K562 (cell line): Measurements from ENCODE around the gene ERF. TPM values are rescaled to one million over a fixed set of nuclear protein-coding genes. Genes with fewer than 3 reads are reported as not detected.

ENCODE experiments used
- ATAC-seq: fragments of 200-7000 bp; cut with Tn5 transposase; 3 replicates; pipeline ENCODE4 v1.9.1; 2020; ENCODE audit warnings: moderate library complexity
- BruUV-seq: library from RNA; stranded (reverse); fragments of 400-500 nt; replicated peaks from 2 replicates; lab custom pipeline; 2021; lab: Mats Ljungman, UMichigan
- CTCF ChIA-PET: fragments of 300-600 bp; formaldehyde crosslinking; extraction: SDS; loops from one replicate; lab custom pipeline; 2021; ENCODE audit warnings: low intra/inter-chr PET ratio; lab: Yijun Ruan, JAX
- POLR2A ChIA-PET: fragments of 300-600, 350-650 bp; sonication (Branson Sonifier 250); formaldehyde crosslinking; extraction: SDS; loops from one replicate; lab custom pipeline; 2021; ENCODE audit warnings: antibody characterized with exemption, inconsistent platforms; lab: Yijun Ruan, JAX
- DNase-seq, 4 experiments: peaks; one replicate each; pipeline versions ENCODE4 v3.0.0 to v3.0.0-alpha.2; 2011 to 2018; ENCODE audit warnings: low spot score in 3 of 4, mixed read lengths in 3 of 4; ENCODE audit errors: extremely low read depth in 1 of 4
- FAIRE-seq: peaks from 2 replicates; lab custom pipeline; 2011; peaks lifted over from hg19 to GRCh38; lab: Jason Lieb, UNC
- H2AFZ ChIP-seq: 2 replicates; pipeline ENCODE4 v1.6.0; 2011; ENCODE audit warnings: low read depth, low read length, control low read depth, inconsistent platforms
- H3K27ac ChIP-seq: fragments of 200-600 bp; 3 replicates; pipeline ENCODE4 v1.8.0; 2011; ENCODE audit warnings: low read depth, mild to moderate bottlenecking, control low read depth, inconsistent platforms, low read length, moderate library complexity, mixed read lengths; ENCODE audit errors: extremely low read depth
- H3K27me3 ChIP-seq, 2 experiments: fragments of 300-600 bp in 1 of 2; 2 replicates in 1 of 2; 3 replicates in 1 of 2; pipeline versions ENCODE4 v1.6.0 to v1.8.0; 2011; ENCODE audit warnings: inconsistent platforms in 2 of 2, low read length in 2 of 2, mild to moderate bottlenecking in 1 of 2, mixed read lengths in 1 of 2, moderate library complexity in 1 of 2; ENCODE audit not compliant: control insufficient read depth in 2 of 2, insufficient read depth in 2 of 2
- H3K36me3 ChIP-seq: fragments of 300-600 bp; 3 replicates; pipeline ENCODE4 v1.8.0; 2011; ENCODE audit warnings: mild to moderate bottlenecking, low read length, inconsistent platforms; ENCODE audit not compliant: control insufficient read depth, insufficient read depth
- H3K4me1 ChIP-seq, 2 experiments: fragments of 200-600 bp in 1 of 2; replicated peaks in 1 of 2; 2 replicates in 1 of 2; 3 replicates in 1 of 2; pipeline versions ENCODE4 v1.5.1 to v1.8.0; 2011; ENCODE audit warnings: inconsistent platforms in 2 of 2, low read length in 2 of 2, mild to moderate bottlenecking in 1 of 2, mixed read lengths in 1 of 2, moderate library complexity in 1 of 2; ENCODE audit not compliant: control insufficient read depth in 2 of 2, insufficient read depth in 2 of 2
- H3K4me2 ChIP-seq: 2 replicates; pipeline ENCODE4 v1.6.1; 2011; ENCODE audit warnings: low read length, control low read depth, inconsistent platforms, mixed read lengths; ENCODE audit not compliant: insufficient read depth
- H3K4me3 ChIP-seq: fragments of 200-600 bp; sonication (generic), shearing (Covaris generic); 2 replicates; pipeline ENCODE4 v1.5.1; 2016; ENCODE audit warnings: control low read depth, inconsistent platforms
- H3K79me2 ChIP-seq: fragments of 200-600 bp; 3 replicates; pipeline ENCODE4 v1.8.0; 2011; ENCODE audit warnings: low read length, inconsistent platforms; ENCODE audit not compliant: control insufficient read depth, insufficient read depth
- H3K9ac ChIP-seq, 2 experiments: 2 replicates each; pipeline versions ENCODE4 v1.6.0 to v1.6.1; 2011; ENCODE audit warnings: low read depth in 2 of 2, low read length in 2 of 2, control low read depth in 1 of 2, inconsistent platforms in 1 of 2, mild to moderate bottlenecking in 1 of 2, mixed read lengths in 1 of 2; ENCODE audit not compliant: insufficient read depth in 1 of 2
- H3K9me1 ChIP-seq: one replicate; pipeline ENCODE4 v1.6.0; 2011; ENCODE audit warnings: inconsistent platforms, mild to moderate bottlenecking, low read length, moderate library complexity; ENCODE audit not compliant: control insufficient read depth, insufficient read depth
- H3K9me3 ChIP-seq: replicated peaks from 2 replicates; pipeline ENCODE4 v1.5.1; 2011; ENCODE audit warnings: low read depth, low read length, inconsistent platforms; ENCODE audit not compliant: control insufficient read depth, insufficient read depth
- H4K20me1 ChIP-seq: replicated peaks from 2 replicates; pipeline ENCODE4 v1.6.1; 2011; ENCODE audit warnings: low read length, inconsistent platforms, mixed read lengths; ENCODE audit not compliant: control insufficient read depth, insufficient read depth
- CEBPG ChIP-seq, 3 experiments: fragments of 200-800 bp in 1 of 3; sonication (Bioruptor generic) in 1 of 3; sonication (generic) in 1 of 3; formaldehyde crosslinking in 1 of 3; IDR thresholded peaks in 2 of 3; conservative IDR thresholded peaks in 1 of 3; 2 replicates each; pipeline versions ENCODE4 v1.6.1 to v1.8.0; 2016 to 2022; ENCODE audit warnings: missing compliant biosample characterization in 2 of 3, missing genetic modification characterization in 2 of 3, mild to moderate bottlenecking in 1 of 3, missing genetic modification reagents in 1 of 3
- CREM ChIP-seq: IDR thresholded peaks from 2 replicates; pipeline ENCODE4 v1.6.1; 2014; ENCODE audit warnings: antibody characterized with exemption, low read depth
- HNRNPL ChIP-seq: fragments of 200-400 bp; formaldehyde crosslinking; IDR thresholded peaks from 2 replicates; pipeline ENCODE4 v1.6.1; 2017; ENCODE audit warnings: low read depth, mild to moderate bottlenecking, low read length
- TOE1 ChIP-seq, 2 experiments: fragments of 450-650 bp in 1 of 2; sonication (generic) in 1 of 2; formaldehyde crosslinking in 1 of 2; IDR thresholded peaks; 2 replicates each; pipeline versions ENCODE4 v1.7.1 to v1.8.0; 2016 to 2022; ENCODE audit warnings: borderline replicate concordance in 2 of 2, mild to moderate bottlenecking in 2 of 2, antibody characterized with exemption in 1 of 2, inconsistent platforms in 1 of 2, low read depth in 1 of 2, missing genetic modification reagents in 1 of 2, moderate library complexity in 1 of 2
- ZNF444 ChIP-seq: fragments of 250-450 bp; sonication (Bioruptor Pico); IDR thresholded peaks from 2 replicates; pipeline ENCODE4 v1.4.0; 2020; ENCODE audit warnings: mild to moderate bottlenecking, moderate library complexity
- WGBS: fragments of 100-300 bp; shearing (Covaris generic); methylation state at CpG from one replicate; pipeline ENCODE4 v1.1.6; 2016; ENCODE audit warnings: low coverage, mixed read lengths; ENCODE audit not compliant: insufficient coverage; ENCODE audit errors: missing lambda C conversion rate; 5-methylcytosine and 5-hydroxymethylcytosine counted together
- in situ Hi-C: fragments of 300-500 bp; cut with MboI; formaldehyde crosslinking; loops from 4 replicates; pipeline ENCODE4 v1.15.0; 2018; ENCODE audit warnings: inconsistent platforms, mixed read lengths
- intact Hi-C: fragments of 100-400 bp; cut with micrococcal nuclease; formaldehyde crosslinking; loops from 2 replicates; pipeline ENCODE4 v1.14.2; 2022
- polyA plus RNA-seq, 8 experiments: library from polyadenylated mRNA; depleted of rRNA in 4 of 8; stranded (reverse) in 5 of 8; unstranded in 3 of 8; fragments of >200 nt; fragmentation: Nextera tagmentation in 2 of 8; fragmentation: Illumina TruSeq in 1 of 8; extraction: Ambion mirVana in 2 of 8; extraction: Trizol in 1 of 8; gene quantifications; 2 replicates each; pipeline versions ENCODE4 v1.2.1 to v1.2.3, GENCODE V29; 2011 to 2014; ENCODE audit warnings: inconsistent platforms in 1 of 8, missing spikeins in 1 of 8
- total RNA-seq, 7 experiments: library from RNA; depleted of rRNA in 6 of 7; stranded (reverse); fragments of >200 nt in 6 of 7; fragmentation: Illumina TruSeq in 2 of 7; extraction: Trizol in 2 of 7; gene quantifications; 2 replicates each; pipeline versions ENCODE4 v1.2.1 to v1.2.3, GENCODE V29; 2011 to 2021; ENCODE audit warnings: low replicate concordance in 1 of 7
- TF ChIP-seq, protein P1 (sequence below): fragments of 250-450 bp; sonication (Bioruptor Pico); IDR thresholded peaks from 2 replicates; pipeline ENCODE4 v1.4.0; 2020
- TF ChIP-seq, protein P2 (sequence below): fragments of 250-450 bp; sonication (Bioruptor Pico); IDR thresholded peaks from 2 replicates; pipeline ENCODE4 v1.4.0; 2020; ENCODE audit warnings: mild to moderate bottlenecking
- TF ChIP-seq, protein P3 (sequence below): sonication (generic); formaldehyde crosslinking; IDR thresholded peaks from 2 replicates; pipeline ENCODE4 v1.8.0; 2022; ENCODE audit warnings: mild to moderate bottlenecking, missing genetic modification reagents
- TF ChIP-seq, protein P4 (sequence below), 2 experiments: fragments of 450-650 bp in 1 of 2; IDR thresholded peaks; 2 replicates each; pipeline ENCODE4 v1.6.1; 2011 to 2017; ENCODE audit warnings: low read depth in 2 of 2, antibody characterized with exemption in 1 of 2, borderline replicate concordance in 1 of 2, low read length in 1 of 2, mild to moderate bottlenecking in 1 of 2, mixed read lengths in 1 of 2; ENCODE audit not compliant: control insufficient read depth in 1 of 2

Gene ERF
- total and polyA plus RNA-seq, 9 of the 15 experiments (the other 6 are each of a cell fraction or from before 2014, with no cell fraction given), result 0.03 to 75.4 (median 27.0) TPM

DNA sequence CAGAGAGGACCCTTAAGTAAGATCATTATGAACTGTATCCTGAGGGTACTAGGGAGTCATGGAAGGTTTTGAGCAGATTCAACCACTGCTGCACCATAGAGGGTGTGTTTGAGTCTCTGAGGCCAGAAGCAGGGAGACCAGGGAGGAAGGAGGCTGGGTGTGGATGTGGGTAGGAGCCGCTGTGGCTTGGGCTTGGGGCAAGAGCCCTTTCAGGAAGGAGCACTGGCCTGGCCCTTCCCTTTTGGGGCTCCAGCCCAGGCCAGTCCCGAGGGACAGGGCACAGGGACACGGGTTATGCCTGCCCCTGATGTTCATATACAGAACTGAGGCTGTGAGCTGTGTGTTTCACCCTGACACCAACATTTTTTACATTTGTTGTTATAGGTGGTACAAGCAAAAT is 21.4 kb upstream of the ERF start:
- ATAC-seq (no peak), DNase-seq (no peak), FAIRE-seq (no peak)
- ChIA-PET POLR2A (no interaction called here), CTCF (no interaction called here)
- Histone ChIP-seq H3K79me2 (peaks cover 37% of the 10 kb centered on the region), H3K4me3 (no peak overlapping the region), H3K27me3 (no peaks in the 10 kb centered on the region), H3K9ac (peak overlapping the region in 1 of 2 experiments; percentile 79; a peak in 2 of 4 replicates), H3K27ac (no peak overlapping the region), H3K4me1 (peaks cover 13 to 61% of the 10 kb centered on the region in 2 experiments), H3K4me2 (no peak overlapping the region), H2AFZ (no peak overlapping the region), H4K20me1 (no peaks in the 10 kb centered on the region), H3K36me3 (peaks cover 56% of the 10 kb centered on the region), H3K9me3 (no peaks in the 10 kb centered on the region), H3K9me1 (no peaks in the 10 kb centered on the region)
- 60% methylated on average over 3 of the region's 3 CpGs for WGBS
- in situ Hi-C loops, result no loop called here
- no TSS peak for BruUV-seq
- intact Hi-C loops, result no loop called here
- TF ChIP-seq, protein P1, sequence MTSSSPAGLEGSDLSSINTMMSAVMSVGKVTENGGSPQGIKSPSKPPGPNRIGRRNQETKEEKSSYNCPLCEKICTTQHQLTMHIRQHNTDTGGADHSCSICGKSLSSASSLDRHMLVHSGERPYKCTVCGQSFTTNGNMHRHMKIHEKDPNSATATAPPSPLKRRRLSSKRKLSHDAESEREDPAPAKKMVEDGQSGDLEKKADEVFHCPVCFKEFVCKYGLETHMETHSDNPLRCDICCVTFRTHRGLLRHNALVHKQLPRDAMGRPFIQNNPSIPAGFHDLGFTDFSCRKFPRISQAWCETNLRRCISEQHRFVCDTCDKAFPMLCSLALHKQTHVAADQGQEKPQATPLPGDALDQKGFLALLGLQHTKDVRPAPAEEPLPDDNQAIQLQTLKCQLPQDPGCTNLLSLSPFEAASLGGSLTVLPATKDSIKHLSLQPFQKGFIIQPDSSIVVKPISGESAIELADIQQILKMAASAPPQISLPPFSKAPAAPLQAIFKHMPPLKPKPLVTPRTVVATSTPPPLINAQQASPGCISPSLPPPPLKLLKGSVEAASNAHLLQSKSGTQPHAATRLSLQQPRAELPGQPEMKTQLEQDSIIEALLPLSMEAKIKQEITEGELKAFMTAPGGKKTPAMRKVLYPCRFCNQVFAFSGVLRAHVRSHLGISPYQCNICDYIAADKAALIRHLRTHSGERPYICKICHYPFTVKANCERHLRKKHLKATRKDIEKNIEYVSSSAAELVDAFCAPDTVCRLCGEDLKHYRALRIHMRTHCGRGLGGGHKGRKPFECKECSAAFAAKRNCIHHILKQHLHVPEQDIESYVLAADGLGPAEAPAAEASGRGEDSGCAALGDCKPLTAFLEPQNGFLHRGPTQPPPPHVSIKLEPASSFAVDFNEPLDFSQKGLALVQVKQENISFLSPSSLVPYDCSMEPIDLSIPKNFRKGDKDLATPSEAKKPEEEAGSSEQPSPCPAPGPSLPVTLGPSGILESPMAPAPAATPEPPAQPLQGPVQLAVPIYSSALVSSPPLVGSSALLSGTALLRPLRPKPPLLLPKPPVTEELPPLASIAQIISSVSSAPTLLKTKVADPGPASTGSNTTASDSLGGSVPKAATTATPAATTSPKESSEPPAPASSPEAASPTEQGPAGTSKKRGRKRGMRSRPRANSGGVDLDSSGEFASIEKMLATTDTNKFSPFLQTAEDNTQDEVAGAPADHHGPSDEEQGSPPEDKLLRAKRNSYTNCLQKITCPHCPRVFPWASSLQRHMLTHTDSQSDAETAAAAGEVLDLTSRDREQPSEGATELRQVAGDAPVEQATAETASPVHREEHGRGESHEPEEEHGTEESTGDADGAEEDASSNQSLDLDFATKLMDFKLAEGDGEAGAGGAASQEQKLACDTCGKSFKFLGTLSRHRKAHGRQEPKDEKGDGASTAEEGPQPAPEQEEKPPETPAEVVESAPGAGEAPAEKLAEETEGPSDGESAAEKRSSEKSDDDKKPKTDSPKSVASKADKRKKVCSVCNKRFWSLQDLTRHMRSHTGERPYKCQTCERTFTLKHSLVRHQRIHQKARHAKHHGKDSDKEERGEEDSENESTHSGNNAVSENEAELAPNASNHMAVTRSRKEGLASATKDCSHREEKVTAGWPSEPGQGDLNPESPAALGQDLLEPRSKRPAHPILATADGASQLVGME (CRISPR knock-in tag), result no peak
- TF ChIP-seq, protein P2, sequence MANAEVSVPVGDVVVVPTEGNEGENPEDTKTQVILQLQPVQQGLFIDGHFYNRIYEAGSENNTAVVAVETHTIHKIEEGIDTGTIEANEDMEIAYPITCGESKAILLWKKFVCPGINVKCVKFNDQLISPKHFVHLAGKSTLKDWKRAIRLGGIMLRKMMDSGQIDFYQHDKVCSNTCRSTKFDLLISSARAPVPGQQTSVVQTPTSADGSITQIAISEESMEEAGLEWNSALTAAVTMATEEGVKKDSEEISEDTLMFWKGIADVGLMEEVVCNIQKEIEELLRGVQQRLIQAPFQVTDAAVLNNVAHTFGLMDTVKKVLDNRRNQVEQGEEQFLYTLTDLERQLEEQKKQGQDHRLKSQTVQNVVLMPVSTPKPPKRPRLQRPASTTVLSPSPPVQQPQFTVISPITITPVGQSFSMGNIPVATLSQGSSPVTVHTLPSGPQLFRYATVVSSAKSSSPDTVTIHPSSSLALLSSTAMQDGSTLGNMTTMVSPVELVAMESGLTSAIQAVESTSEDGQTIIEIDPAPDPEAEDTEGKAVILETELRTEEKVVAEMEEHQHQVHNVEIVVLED (CRISPR knock-in tag), result no peak
- TF ChIP-seq TOE1 (IDR thresholded peaks at IDR 0.05; ENCODE audit: borderline replicate concordance) (no peak), TOE1 (CRISPR knock-in tag; IDR thresholded peaks at IDR 0.05; ENCODE audit: borderline replicate concordance, low read depth) (no peak), CREM (no peak), HNRNPL (no peak), CEBPG (CRISPR knock-in tag; IDR thresholded peaks at IDR 0.05) (no peak), CEBPG (tag; conservative IDR thresholded peaks at IDR 0.05 in 1 of 2, IDR thresholded peaks at IDR 0.05 in 1 of 2) (no peak), ZNF444 (CRISPR knock-in tag) (no peak)
- TF ChIP-seq, protein P3, sequence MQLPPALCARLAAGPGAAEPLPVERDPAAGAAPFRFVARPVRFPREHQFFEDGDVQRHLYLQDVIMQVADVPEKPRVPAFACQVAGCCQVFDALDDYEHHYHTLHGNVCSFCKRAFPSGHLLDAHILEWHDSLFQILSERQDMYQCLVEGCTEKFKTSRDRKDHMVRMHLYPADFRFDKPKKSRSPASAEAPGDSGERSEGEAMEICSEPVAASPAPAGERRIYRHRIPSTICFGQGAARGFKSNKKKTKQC (CRISPR knock-in tag), result no peak
- TF ChIP-seq, protein P4, sequence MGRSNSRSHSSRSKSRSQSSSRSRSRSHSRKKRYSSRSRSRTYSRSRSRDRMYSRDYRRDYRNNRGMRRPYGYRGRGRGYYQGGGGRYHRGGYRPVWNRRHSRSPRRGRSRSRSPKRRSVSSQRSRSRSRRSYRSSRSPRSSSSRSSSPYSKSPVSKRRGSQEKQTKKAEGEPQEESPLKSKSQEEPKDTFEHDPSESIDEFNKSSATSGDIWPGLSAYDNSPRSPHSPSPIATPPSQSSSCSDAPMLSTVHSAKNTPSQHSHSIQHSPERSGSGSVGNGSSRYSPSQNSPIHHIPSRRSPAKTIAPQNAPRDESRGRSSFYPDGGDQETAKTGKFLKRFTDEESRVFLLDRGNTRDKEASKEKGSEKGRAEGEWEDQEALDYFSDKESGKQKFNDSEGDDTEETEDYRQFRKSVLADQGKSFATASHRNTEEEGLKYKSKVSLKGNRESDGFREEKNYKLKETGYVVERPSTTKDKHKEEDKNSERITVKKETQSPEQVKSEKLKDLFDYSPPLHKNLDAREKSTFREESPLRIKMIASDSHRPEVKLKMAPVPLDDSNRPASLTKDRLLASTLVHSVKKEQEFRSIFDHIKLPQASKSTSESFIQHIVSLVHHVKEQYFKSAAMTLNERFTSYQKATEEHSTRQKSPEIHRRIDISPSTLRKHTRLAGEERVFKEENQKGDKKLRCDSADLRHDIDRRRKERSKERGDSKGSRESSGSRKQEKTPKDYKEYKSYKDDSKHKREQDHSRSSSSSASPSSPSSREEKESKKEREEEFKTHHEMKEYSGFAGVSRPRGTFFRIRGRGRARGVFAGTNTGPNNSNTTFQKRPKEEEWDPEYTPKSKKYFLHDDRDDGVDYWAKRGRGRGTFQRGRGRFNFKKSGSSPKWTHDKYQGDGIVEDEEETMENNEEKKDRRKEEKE (IDR thresholded peaks at IDR 0.05; ENCODE audit: borderline replicate concordance in 1 of 2, control insufficient read depth in 1 of 2, low read depth in 2 of 2, low read length in 1 of 2), result no peak
